H9 (cell line): ENCODE measurements around the gene TSC1. TPM values are rescaled to one million over a fixed set of nuclear protein-coding genes. Genes with fewer than 3 reads are reported as not detected.

Source experiments
- DNase-seq: peaks from one replicate; pipeline ENCODE4 v3.0.0-alpha.2; 2017
- H2AFZ ChIP-seq: one replicate; pipeline ENCODE4 v1.6.1; 2013; ENCODE audit warnings: mild to moderate bottlenecking, low read length, control low read depth, moderate library complexity
- H2AK5ac ChIP-seq: 2 replicates; pipeline ENCODE4 v1.6.1; 2013; ENCODE audit warnings: low read length, control low read depth, mixed read lengths; ENCODE audit not compliant: insufficient read length
- H2BK120ac ChIP-seq: one replicate; pipeline ENCODE4 v1.6.1; 2013; ENCODE audit warnings: low read depth, mild to moderate bottlenecking, low read length, control low read depth, inconsistent platforms; ENCODE audit not compliant: poor library complexity, severe bottlenecking
- H2BK12ac ChIP-seq: 2 replicates; pipeline ENCODE4 v1.6.1; 2013; ENCODE audit warnings: low read length, control low read depth, mixed read lengths, low read depth; ENCODE audit not compliant: insufficient read length
- H2BK15ac ChIP-seq: 2 replicates; pipeline ENCODE4 v1.6.1; 2013; ENCODE audit warnings: low read depth, low read length, control low read depth
- H2BK20ac ChIP-seq: one replicate; pipeline ENCODE4 v1.6.1; 2013; ENCODE audit warnings: low read depth, mild to moderate bottlenecking, low read length, control low read depth, inconsistent platforms; ENCODE audit not compliant: poor library complexity, severe bottlenecking
- H2BK5ac ChIP-seq: 2 replicates; pipeline ENCODE4 v1.6.1; 2013; ENCODE audit warnings: low read length, control low read depth, mixed read lengths; ENCODE audit not compliant: insufficient read length
- H3K14ac ChIP-seq: 2 replicates; pipeline ENCODE4 v1.6.1; 2013; ENCODE audit warnings: low read length, control low read depth; ENCODE audit not compliant: insufficient read depth
- H3K18ac ChIP-seq: 2 replicates; pipeline ENCODE4 v1.6.1; 2013; ENCODE audit warnings: low read depth, mild to moderate bottlenecking, mixed read lengths, low read length, control low read depth; ENCODE audit not compliant: insufficient read length
- H3K23ac ChIP-seq: 2 replicates; pipeline ENCODE4 v1.6.1; 2013; ENCODE audit warnings: low read length, control low read depth, mixed read lengths, low read depth; ENCODE audit not compliant: insufficient read length
- H3K23me2 ChIP-seq: 2 replicates; pipeline ENCODE4 v1.6.1; 2013; ENCODE audit warnings: low read depth, mild to moderate bottlenecking, mixed read lengths, low read length, control low read depth; ENCODE audit not compliant: insufficient read length, poor library complexity, severe bottlenecking
- H3K27ac ChIP-seq: 2 replicates; pipeline ENCODE4 v1.5.1; 2013; ENCODE audit warnings: low read length, control low read depth, mixed read lengths, low read depth; ENCODE audit not compliant: insufficient read length
- H3K27me3 ChIP-seq: 2 replicates; pipeline ENCODE4 v1.6.1; 2013; ENCODE audit warnings: low read length, control low read depth, inconsistent platforms; ENCODE audit not compliant: insufficient read depth
- H3K4ac ChIP-seq: 2 replicates; pipeline ENCODE4 v1.6.1; 2013; ENCODE audit warnings: low read depth, mild to moderate bottlenecking, control low read depth, inconsistent platforms, low read length, moderate library complexity
- H3K4me1 ChIP-seq: 2 replicates; pipeline ENCODE4 v1.6.1; 2013; ENCODE audit warnings: low read length, control low read depth, inconsistent platforms; ENCODE audit not compliant: insufficient read depth
- H3K4me2 ChIP-seq: 2 replicates; pipeline ENCODE4 v1.6.1; 2013; ENCODE audit warnings: low read length, control low read depth, mixed read lengths; ENCODE audit not compliant: insufficient read length, insufficient read depth
- H3K56ac ChIP-seq: 2 replicates; pipeline ENCODE4 v1.6.1; 2013; ENCODE audit warnings: low read depth, mild to moderate bottlenecking, mixed read lengths, low read length, control low read depth; ENCODE audit not compliant: insufficient read length
- H3K79me1 ChIP-seq: 2 replicates; pipeline ENCODE4 v1.6.1; 2013; ENCODE audit warnings: low read depth, mild to moderate bottlenecking, moderate library complexity, low read length, control low read depth, inconsistent platforms; ENCODE audit not compliant: insufficient read depth, poor library complexity, severe bottlenecking
- H3K79me2 ChIP-seq: 2 replicates; pipeline ENCODE4 v1.6.1; 2013; ENCODE audit warnings: low read length, control low read depth, inconsistent platforms; ENCODE audit not compliant: insufficient read depth
- H3K9ac ChIP-seq: 2 replicates; pipeline ENCODE4 v1.6.1; 2013; ENCODE audit warnings: low read length, control low read depth, mixed read lengths; ENCODE audit not compliant: insufficient read length; ENCODE audit errors: extremely low read depth
- H3K9me3 ChIP-seq: one replicate; pipeline ENCODE4 v1.6.1; 2013; ENCODE audit warnings: low read depth, low read length, inconsistent platforms; ENCODE audit not compliant: control insufficient read depth
- H3T11ph ChIP-seq: one replicate; pipeline ENCODE4 v1.6.1; 2013; ENCODE audit warnings: mild to moderate bottlenecking, low read length, control low read depth, inconsistent platforms
- H4K20me1 ChIP-seq: one replicate; pipeline ENCODE4 v1.6.1; 2013; ENCODE audit not compliant: control insufficient read depth, insufficient read length, insufficient read depth
- H4K5ac ChIP-seq: 2 replicates; pipeline ENCODE4 v1.6.1; 2013; ENCODE audit warnings: low read depth, mild to moderate bottlenecking, mixed read lengths, low read length, control low read depth; ENCODE audit not compliant: insufficient read length
- H4K8ac ChIP-seq: replicated peaks from 2 replicates; pipeline ENCODE4 v1.6.1; 2013; ENCODE audit warnings: low read length, control low read depth, mixed read lengths, low read depth; ENCODE audit not compliant: insufficient read length
- H4K91ac ChIP-seq: 2 replicates; pipeline ENCODE4 v1.6.1; 2013; ENCODE audit warnings: low read depth, mild to moderate bottlenecking, moderate library complexity, mixed read lengths, low read length, control low read depth; ENCODE audit not compliant: insufficient read length
- H3K27ac Mint-ChIP-seq, 3 experiments: 2 replicates in 2 of 3; 3 replicates in 1 of 3; pipeline ENCODE4 v1.8.0; 2020 to 2021; ENCODE audit warnings: mixed read lengths in 3 of 3, mild to moderate bottlenecking in 1 of 3, moderate library complexity in 1 of 3
- H3K27me3 Mint-ChIP-seq: 2 replicates; pipeline ENCODE4 v1.8.0; 2021; ENCODE audit warnings: low read depth, mild to moderate bottlenecking, moderate library complexity, mixed read lengths
- H3K36me3 Mint-ChIP-seq, 3 experiments: 2 replicates in 2 of 3; 3 replicates in 1 of 3; pipeline ENCODE4 v1.8.0; 2020 to 2021; ENCODE audit warnings: low read depth in 3 of 3, mixed read lengths in 3 of 3; ENCODE audit not compliant: insufficient read depth in 1 of 3
- H3K4me1 Mint-ChIP-seq, 2 experiments: 2 replicates each; pipeline ENCODE4 v1.8.0; 2020; ENCODE audit warnings: mixed read lengths in 2 of 2
- H3K4me3 Mint-ChIP-seq, 2 experiments: 2 replicates in 1 of 2; 3 replicates in 1 of 2; pipeline ENCODE4 v1.8.0; 2020 to 2021; ENCODE audit warnings: mild to moderate bottlenecking in 2 of 2, mixed read lengths in 2 of 2, moderate library complexity in 1 of 2
- H3K9me3 Mint-ChIP-seq, 2 experiments: 2 replicates in 1 of 2; 3 replicates in 1 of 2; pipeline ENCODE4 v1.8.0; 2020; ENCODE audit warnings: mild to moderate bottlenecking in 2 of 2, mixed read lengths in 2 of 2, moderate library complexity in 1 of 2
- CTCF ChIP-seq: fragments of 200-600 bp; sonication (generic); conservative IDR thresholded peaks from 3 replicates; pipeline ENCODE4 v1.8.0; 2021; ENCODE audit warnings: antibody characterized with exemption, mild to moderate bottlenecking
- WGBS: extraction: QIAGEN DNeasy Blood & Tissue Kit; methylation state at CpG from one replicate; pipeline ENCODE4 v1.1.7; 2013; ENCODE audit warnings: missing lambda C conversion rate, low lambda C conversion rate, mixed read lengths; ENCODE audit not compliant: insufficient read length; ENCODE audit errors: extremely low coverage; 5-methylcytosine and 5-hydroxymethylcytosine counted together
- total RNA-seq: library from RNA; stranded (reverse); gene quantifications from 2 replicates; pipeline ENCODE4 v1.2.1, GENCODE V29; 2021

TSC1 gene
- total RNA-seq, 1 experiment from 2014 or later, result 32.7 TPM

DNA sequence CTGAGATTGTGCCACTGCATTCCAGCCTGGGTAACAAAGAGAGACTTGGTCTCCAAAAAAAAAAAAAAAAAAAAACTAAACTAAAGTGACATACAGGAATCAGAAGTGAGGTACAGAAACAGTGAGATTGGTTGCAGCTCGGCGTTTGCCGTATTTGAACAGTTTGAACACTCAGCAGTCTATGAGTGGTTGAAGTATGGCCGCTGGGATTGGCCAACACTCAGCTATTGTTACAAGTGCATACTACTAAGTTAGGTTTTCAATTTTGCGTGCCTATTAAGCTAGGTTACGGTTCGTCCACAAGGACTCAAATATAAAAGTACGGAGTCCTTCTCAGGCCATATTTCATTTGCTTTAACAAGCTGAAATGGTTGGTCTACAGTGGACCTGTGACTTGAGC is 3.3 kb upstream of the TSC1 start:
- Histone ChIP-seq H3K79me1 (no peaks in the 10 kb centered on the region), H3K18ac (no peak overlapping the region), H3K4me1 (peaks cover 8% of the 10 kb centered on the region; the same call in 1 of the 2 replicates), H2BK120ac (no peak overlapping the region), H2BK12ac (no peak overlapping the region), H3K23ac (no peak overlapping the region), H4K20me1 (no peaks in the 10 kb centered on the region), H4K5ac (no peak overlapping the region), H2BK15ac (no peak overlapping the region), H3K23me2 (peaks cover 4% of the 10 kb centered on the region), H2BK5ac (no peak overlapping the region), H3K9ac (no peak overlapping the region), H3K4ac (no peak overlapping the region), H3K14ac (no peak overlapping the region), H2AK5ac (no peak overlapping the region), H4K91ac (no peak overlapping the region), H3K4me2 (no peak overlapping the region), H3K27me3 (no peaks in the 10 kb centered on the region), H3K56ac (no peak overlapping the region), H3K9me3 (no peaks in the 10 kb centered on the region), H4K8ac (no peak overlapping the region), H2AFZ (no peak overlapping the region), H3K27ac (no peak overlapping the region), H2BK20ac (no peak overlapping the region), H3T11ph (no peak overlapping the region), H3K79me2 (peaks cover 4% of the 10 kb centered on the region; the same call in 1 of the 2 replicates)
- Mint-ChIP-seq H3K4me1 (peaks cover 26 to 41% of the 10 kb centered on the region in 2 experiments), H3K9me3 (peaks cover 0 to 2% of the 10 kb centered on the region in 2 experiments; a peak in 1 of 5 replicates), H3K4me3 (no peak overlapping the region), H3K36me3 (no peaks in the 10 kb centered on the region; a peak in 1 of 7 replicates), H3K27me3 (no peaks in the 10 kb centered on the region), H3K27ac (no peak overlapping the region)
- WGBS, result no CpG with 5 or more reads among the region's 8 CpGs
- DNase-seq, result no peak
- no peak for TF ChIP-seq CTCF
